ENCODE data around the gene ACTL10.
A peak's percentile ranks its signal among the peaks of the same experiment; 100 is the strongest.

The ACTL10 gene

DNA sequence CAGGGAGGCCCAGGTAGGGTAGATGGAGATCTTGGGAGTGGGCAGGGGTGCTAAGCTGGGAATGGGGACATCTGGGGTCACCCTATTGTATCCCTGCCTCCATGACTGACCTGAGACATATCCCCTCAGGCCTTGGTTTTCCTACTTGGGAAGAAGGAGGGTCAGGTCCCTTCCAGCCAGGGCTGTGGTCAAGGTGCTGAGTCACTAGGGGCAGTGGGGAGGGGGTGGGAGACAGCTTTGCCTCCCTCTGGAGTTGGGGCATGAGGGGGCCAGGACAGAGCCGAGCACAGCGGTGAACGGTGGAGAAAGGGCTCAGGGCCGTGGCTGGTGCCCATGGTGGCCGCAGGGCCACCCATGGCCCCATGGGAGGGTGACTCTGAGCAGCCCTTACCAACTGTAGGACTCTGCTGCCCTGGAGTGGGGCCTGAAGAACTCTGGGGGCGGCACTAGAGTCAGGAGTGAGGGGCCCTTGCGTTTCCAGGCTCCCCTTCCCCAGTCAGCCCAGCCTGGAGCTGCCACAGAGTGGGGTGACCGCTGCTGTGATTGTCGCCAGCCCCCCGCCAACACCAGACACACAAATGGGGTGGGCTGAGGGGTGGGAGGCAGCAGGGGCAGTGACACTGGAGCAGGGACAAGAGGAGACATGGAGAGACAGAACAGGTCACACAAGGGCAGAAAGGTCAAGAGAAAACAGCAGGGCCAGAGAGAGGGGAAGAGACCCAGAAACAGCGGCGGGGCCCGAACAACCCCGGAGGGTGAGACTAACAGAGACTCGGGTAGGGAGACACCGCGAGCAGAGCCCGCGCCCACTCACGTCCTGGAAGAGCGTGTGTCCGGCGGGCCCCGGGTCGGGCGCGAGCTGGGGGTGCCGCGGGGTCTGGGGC lies 6.9 kb downstream of the ACTL10 start:
- peak overlapping the region; percentile 73 for H3K4me3 ChIP-seq (replicated peaks; ENCODE audit: low read depth, low read length)
- TF ChIP-seq, protein P1, sequence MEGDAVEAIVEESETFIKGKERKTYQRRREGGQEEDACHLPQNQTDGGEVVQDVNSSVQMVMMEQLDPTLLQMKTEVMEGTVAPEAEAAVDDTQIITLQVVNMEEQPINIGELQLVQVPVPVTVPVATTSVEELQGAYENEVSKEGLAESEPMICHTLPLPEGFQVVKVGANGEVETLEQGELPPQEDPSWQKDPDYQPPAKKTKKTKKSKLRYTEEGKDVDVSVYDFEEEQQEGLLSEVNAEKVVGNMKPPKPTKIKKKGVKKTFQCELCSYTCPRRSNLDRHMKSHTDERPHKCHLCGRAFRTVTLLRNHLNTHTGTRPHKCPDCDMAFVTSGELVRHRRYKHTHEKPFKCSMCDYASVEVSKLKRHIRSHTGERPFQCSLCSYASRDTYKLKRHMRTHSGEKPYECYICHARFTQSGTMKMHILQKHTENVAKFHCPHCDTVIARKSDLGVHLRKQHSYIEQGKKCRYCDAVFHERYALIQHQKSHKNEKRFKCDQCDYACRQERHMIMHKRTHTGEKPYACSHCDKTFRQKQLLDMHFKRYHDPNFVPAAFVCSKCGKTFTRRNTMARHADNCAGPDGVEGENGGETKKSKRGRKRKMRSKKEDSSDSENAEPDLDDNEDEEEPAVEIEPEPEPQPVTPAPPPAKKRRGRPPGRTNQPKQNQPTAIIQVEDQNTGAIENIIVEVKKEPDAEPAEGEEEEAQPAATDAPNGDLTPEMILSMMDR (IDR thresholded peaks at IDR 0.05; ENCODE audit: low read depth, low read length, missing control alignments) = no peak
- no peak for DNase-seq (ENCODE audit: extremely low read depth, low read depth)

DNA sequence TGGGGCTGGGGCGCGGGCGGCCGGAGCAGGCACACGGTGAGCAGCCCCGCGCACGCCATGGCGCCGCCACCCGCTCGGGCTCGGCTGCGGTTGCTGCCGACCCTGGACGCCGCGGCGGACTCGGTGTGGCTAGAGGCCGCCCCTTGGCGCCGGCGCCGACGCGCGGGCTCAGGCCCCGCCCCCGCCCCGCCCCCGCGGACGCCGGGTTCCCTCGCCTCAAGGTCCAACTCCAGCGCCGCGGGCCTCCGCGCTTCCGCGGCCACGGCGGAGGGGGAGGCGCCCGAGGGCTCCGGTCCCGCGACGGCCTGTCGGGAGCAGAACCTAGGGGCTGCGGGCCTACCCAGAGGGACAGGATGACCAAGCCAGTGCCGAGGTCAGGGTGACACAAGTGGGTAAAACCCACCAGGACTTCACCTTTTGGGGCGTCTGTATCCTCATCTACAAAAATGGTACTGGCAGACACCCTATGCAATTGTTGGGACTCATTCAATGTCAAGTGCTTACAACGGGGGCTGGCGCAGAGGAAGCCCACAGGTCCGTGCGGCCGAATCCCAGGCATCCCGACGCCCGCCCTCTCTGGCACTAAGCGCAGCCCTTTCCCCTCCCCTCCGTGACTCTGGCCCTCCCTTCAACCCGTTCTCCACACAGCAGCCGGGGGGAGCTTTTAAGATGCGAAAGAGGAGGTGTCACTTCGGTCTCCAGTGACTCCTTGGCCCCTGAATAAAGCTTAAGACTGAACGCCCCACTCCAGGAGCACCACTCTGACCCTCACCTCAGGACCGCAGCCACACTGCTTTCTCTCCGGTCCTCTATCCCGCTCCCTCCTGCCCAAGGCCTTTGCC lies 7.8 kb downstream of the ACTL10 start, which contains the start of gene NECAB3:
NECAB3 (minus strand) TSS at position 135 of the 842 bp plus-strand sequence; CDS start at position 59, 76 bp downstream.
- DNase-seq (ENCODE audit: extremely low read depth, low read depth) = no peak
- H3K4me3 ChIP-seq (replicated peaks; ENCODE audit: low read depth, low read length) = peak within 1 kb of the TSS; percentile 73
- TF ChIP-seq, protein P1 (IDR thresholded peaks at IDR 0.05; ENCODE audit: low read depth, low read length, missing control alignments) = no peak

GRCh38 chr20:33675136-33675959 lies 8.6 kb downstream of the ACTL10 start:
- TF ChIP-seq, protein P1 (IDR thresholded peaks at IDR 0.05; ENCODE audit: low read depth, low read length, missing control alignments) = no peak
- H3K4me3 ChIP-seq (replicated peaks; ENCODE audit: low read depth, low read length) = peak overlapping the region; percentile 38
- DNase-seq (ENCODE audit: extremely low read depth, low read depth) = no peak

GRCh38 chr20:33676121-33676520 lies 9.4 kb downstream of the ACTL10 start:
- no peak overlapping the region for H3K4me3 ChIP-seq (replicated peaks; ENCODE audit: low read depth, low read length)
- TF ChIP-seq, protein P1 (IDR thresholded peaks at IDR 0.05; ENCODE audit: low read depth, low read length, missing control alignments) = no peak
- DNase-seq (ENCODE audit: extremely low read depth, low read depth) = no peak

DNA sequence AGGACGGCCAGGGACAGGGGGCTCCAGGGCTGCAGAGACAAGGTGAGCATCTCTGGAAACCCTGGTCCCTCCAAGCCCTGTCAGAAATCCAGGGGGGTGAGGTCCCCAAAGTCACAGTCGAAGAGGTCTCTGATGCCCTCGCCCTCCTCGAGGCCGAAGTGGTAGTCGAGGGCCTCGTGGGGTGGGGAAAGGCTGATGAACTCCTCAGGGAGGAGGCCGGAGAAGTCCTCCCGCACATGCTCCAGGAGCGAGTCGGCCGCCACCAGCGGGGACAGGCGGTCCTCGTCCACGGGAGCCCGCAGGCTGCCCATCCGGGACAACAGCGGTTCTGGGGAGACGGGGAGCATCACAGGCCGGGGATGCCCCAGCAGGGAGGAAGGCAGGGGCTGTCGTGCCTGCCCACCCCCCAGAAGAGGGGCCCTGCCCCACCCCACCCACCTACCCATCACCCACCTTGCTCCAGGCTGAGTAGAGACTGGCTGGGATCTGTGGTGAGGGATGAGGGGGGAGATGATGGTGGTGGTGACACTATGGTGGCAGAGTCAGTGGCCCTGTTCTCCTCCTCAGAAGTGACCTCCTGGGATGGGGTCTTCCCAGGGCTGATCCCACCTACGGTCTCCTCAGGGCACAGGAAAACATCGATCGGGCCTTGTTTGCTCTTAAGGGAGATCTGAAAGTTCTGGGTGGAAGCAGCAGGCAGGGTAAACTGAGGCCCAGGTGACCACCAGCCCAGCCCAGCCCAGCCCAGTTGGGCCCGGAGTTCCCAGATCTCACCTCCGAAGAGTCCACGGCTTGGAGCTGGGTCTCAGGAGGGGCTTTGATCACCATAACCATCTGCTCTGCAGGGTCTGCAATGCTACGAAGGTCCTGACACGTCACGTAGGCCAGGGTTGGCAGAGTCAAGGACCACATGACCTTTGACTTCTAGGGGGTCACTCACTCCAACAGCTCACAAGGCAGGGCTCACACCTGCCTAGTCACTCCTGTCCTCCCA lies 10.2 kb downstream of the ACTL10 start:
- DNase-seq (ENCODE audit: extremely low read depth, low read depth) = no peak
- TF ChIP-seq, protein P1 (IDR thresholded peaks at IDR 0.05; ENCODE audit: low read depth, low read length, missing control alignments) = no peak
- H3K4me3 ChIP-seq (replicated peaks; ENCODE audit: low read depth, low read length) = no peak overlapping the region
